Liver (tissue), 9 donors: Measurements from ENCODE around the gene PACSIN2. TPM values are rescaled to one million over a fixed set of nuclear protein-coding genes. Genes with fewer than 3 reads are reported as not detected.

Source experiments
- DNase-seq: peaks from one replicate; pipeline ENCODE4 v3.0.0-alpha.2; 2017; ENCODE audit warnings: low spot score
- H3K27ac ChIP-seq, 2 donors: one replicate each; pipeline ENCODE4 v1.7.0; 2013; ENCODE audit warnings: inconsistent platforms in 2 of 2, low read length in 2 of 2, control low read depth in 1 of 2, low read depth in 1 of 2, mild to moderate bottlenecking in 1 of 2
- H3K27me3 ChIP-seq, 4 donors: one replicate each; pipeline versions ENCODE4 v1.6.1 to v1.7.0; 2013; ENCODE audit warnings: low read length in 3 of 4, inconsistent platforms in 1 of 4, mild to moderate bottlenecking in 1 of 4, moderate library complexity in 1 of 4; ENCODE audit not compliant: control insufficient read depth in 4 of 4, insufficient read depth in 4 of 4
- H3K36me3 ChIP-seq, 4 donors: one replicate each; pipeline versions ENCODE4 v1.6.1 to v1.7.0; 2013; ENCODE audit warnings: low read length in 3 of 4, mild to moderate bottlenecking in 3 of 4, low read depth in 1 of 4, moderate library complexity in 1 of 4; ENCODE audit not compliant: control insufficient read depth in 4 of 4, insufficient read depth in 3 of 4
- H3K4me1 ChIP-seq, 4 donors: one replicate each; pipeline versions ENCODE4 v1.6.1 to v1.7.0; 2013; ENCODE audit warnings: low read length in 3 of 4, mild to moderate bottlenecking in 3 of 4, moderate library complexity in 1 of 4; ENCODE audit not compliant: control insufficient read depth in 4 of 4, insufficient read depth in 4 of 4
- H3K4me3 ChIP-seq, 3 donors: one replicate each; pipeline versions ENCODE4 v1.6.1 to v1.7.0; 2013; ENCODE audit warnings: low read length in 3 of 3, control low read depth in 1 of 3, low read depth in 1 of 3, mild to moderate bottlenecking in 1 of 3
- H3K9ac ChIP-seq, 2 donors: one replicate each; pipeline ENCODE4 v1.7.0; 2013; ENCODE audit warnings: low read length in 2 of 2, mild to moderate bottlenecking in 2 of 2, moderate library complexity in 2 of 2, control low read depth in 1 of 2, low read depth in 1 of 2
- H3K9me3 ChIP-seq, 4 donors: one replicate each; pipeline versions ENCODE4 v1.6.1 to v1.7.0; 2013; ENCODE audit warnings: low read length in 3 of 4; ENCODE audit not compliant: control insufficient read depth in 4 of 4
- ATF3 ChIP-seq: IDR thresholded peaks from 2 replicates; pipeline ENCODE4 v1.6.1; 2016; ENCODE audit warnings: antibody characterized with exemption
- EGR1 ChIP-seq, 2 donors: IDR thresholded peaks; 2 replicates each; pipeline ENCODE4 v1.6.1; 2016 to 2018; ENCODE audit warnings: antibody characterized with exemption in 2 of 2, low read depth in 2 of 2
- FOXA1 ChIP-seq: IDR thresholded peaks from 2 replicates; pipeline ENCODE4 v1.6.1; 2016; ENCODE audit warnings: antibody characterized with exemption
- FOXA2 ChIP-seq: IDR thresholded peaks from 2 replicates; pipeline ENCODE4 v1.6.1; 2016; ENCODE audit warnings: antibody characterized with exemption
- GABPA ChIP-seq, 2 donors: IDR thresholded peaks in 1 of 2; conservative IDR thresholded peaks in 1 of 2; 2 replicates each; pipeline ENCODE4 v1.6.1; 2016; ENCODE audit warnings: antibody characterized with exemption in 2 of 2, mild to moderate bottlenecking in 1 of 2, moderate library complexity in 1 of 2
- HNF4A ChIP-seq, 2 donors: conservative IDR thresholded peaks; 2 replicates each; pipeline ENCODE4 v1.6.1; 2016; ENCODE audit warnings: antibody characterized with exemption in 2 of 2, mild to moderate bottlenecking in 2 of 2
- HNF4G ChIP-seq: IDR thresholded peaks from 2 replicates; pipeline ENCODE4 v1.6.1; 2016; ENCODE audit warnings: antibody characterized with exemption
- JUND ChIP-seq, 2 donors: IDR thresholded peaks; 2 replicates each; pipeline ENCODE4 v1.6.1; 2016; ENCODE audit warnings: antibody characterized with exemption in 2 of 2
- MAX ChIP-seq: IDR thresholded peaks from 2 replicates; pipeline ENCODE4 v1.6.1; 2016; ENCODE audit warnings: antibody characterized with exemption
- NR2F2 ChIP-seq: IDR thresholded peaks from 2 replicates; pipeline ENCODE4 v1.6.1; 2016; ENCODE audit warnings: antibody characterized with exemption
- RAD21 ChIP-seq, 2 donors: IDR thresholded peaks; 2 replicates each; pipeline ENCODE4 v1.6.1; 2016; ENCODE audit warnings: antibody characterized with exemption in 2 of 2, mild to moderate bottlenecking in 2 of 2
- REST ChIP-seq: IDR thresholded peaks from 2 replicates; pipeline ENCODE4 v1.6.1; 2016; ENCODE audit warnings: antibody characterized with exemption, mild to moderate bottlenecking
- RXRA ChIP-seq, 2 donors: IDR thresholded peaks; 2 replicates each; pipeline ENCODE4 v1.6.1; 2017 to 2018; ENCODE audit warnings: antibody characterized with exemption in 2 of 2, mild to moderate bottlenecking in 1 of 2
- SP1 ChIP-seq: IDR thresholded peaks from 2 replicates; pipeline ENCODE4 v1.6.1; 2018; ENCODE audit warnings: antibody characterized with exemption, mild to moderate bottlenecking
- TAF1 ChIP-seq: conservative IDR thresholded peaks from 2 replicates; pipeline ENCODE4 v1.6.1; 2016; ENCODE audit warnings: antibody characterized with exemption, mild to moderate bottlenecking
- YY1 ChIP-seq: IDR thresholded peaks from 2 replicates; pipeline ENCODE4 v1.6.1; 2016; ENCODE audit warnings: antibody characterized with exemption, mild to moderate bottlenecking
- WGBS: extraction: QIAGEN DNeasy Blood & Tissue Kit; methylation state at CpG from one replicate; pipeline ENCODE4 v1.1.7; 2013; 5-methylcytosine and 5-hydroxymethylcytosine counted together
- polyA plus RNA-seq, 2 donors: library from polyadenylated mRNA; stranded (reverse) in 1 of 2; unstranded in 1 of 2; fragments of 200-250 nt in 1 of 2; fragments of >200 nt in 1 of 2; fragmentation: Nextera tagmentation in 1 of 2; extraction: Ambion mirVana in 1 of 2; gene quantifications; one replicate each; pipeline versions ENCODE4 v1.2.1 to v1.2.3, GENCODE V29; 2013 to 2015
- total RNA-seq, 2 donors: library from RNA; depleted of rRNA; stranded (reverse); fragments of >200 nt; gene quantifications; one replicate each; pipeline ENCODE4 v1.2.3, GENCODE V29; 2014
- TF ChIP-seq, protein P1 (sequence below): IDR thresholded peaks from 2 replicates; pipeline ENCODE4 v1.6.1; 2016; ENCODE audit warnings: antibody characterized with exemption
- TF ChIP-seq, protein P2 (sequence below): fragments of 150-350 bp; IDR thresholded peaks from 2 replicates; pipeline ENCODE4 v1.5.1; 2017; ENCODE audit warnings: improper control_type of control experiment, low read depth, low read length; ENCODE audit not compliant: missing input control
- donor health status: healthy.
- donor health status: healthy.
- donor health status: healthy.
- donor health status: healthy.
- donor health status: healthy.

Gene PACSIN2
- total and polyA plus RNA-seq, 4 donors, result 9.1 to 31.4 (median 17.0) TPM

GRCh38 chr22:42914511-42915076 lies 100.4 kb downstream of the PACSIN2 start:
- DNase-seq, result no peak
- no peak for TF ChIP-seq SP1
- TF ChIP-seq FOXA2, result no peak
- TF ChIP-seq, protein P1, sequence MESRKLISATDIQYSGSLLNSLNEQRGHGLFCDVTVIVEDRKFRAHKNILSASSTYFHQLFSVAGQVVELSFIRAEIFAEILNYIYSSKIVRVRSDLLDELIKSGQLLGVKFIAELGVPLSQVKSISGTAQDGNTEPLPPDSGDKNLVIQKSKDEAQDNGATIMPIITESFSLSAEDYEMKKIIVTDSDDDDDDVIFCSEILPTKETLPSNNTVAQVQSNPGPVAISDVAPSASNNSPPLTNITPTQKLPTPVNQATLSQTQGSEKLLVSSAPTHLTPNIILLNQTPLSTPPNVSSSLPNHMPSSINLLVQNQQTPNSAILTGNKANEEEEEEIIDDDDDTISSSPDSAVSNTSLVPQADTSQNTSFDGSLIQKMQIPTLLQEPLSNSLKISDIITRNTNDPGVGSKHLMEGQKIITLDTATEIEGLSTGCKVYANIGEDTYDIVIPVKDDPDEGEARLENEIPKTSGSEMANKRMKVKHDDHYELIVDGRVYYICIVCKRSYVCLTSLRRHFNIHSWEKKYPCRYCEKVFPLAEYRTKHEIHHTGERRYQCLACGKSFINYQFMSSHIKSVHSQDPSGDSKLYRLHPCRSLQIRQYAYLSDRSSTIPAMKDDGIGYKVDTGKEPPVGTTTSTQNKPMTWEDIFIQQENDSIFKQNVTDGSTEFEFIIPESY, result no peak
- Histone ChIP-seq H3K27ac (peak overlapping the region; percentile 22 to 59), H3K4me3 (no peak overlapping the region), H3K4me1 (peaks cover 10 to 41% (median 21%) of the 10 kb centered on the region in 4 donors), H3K27me3 (no peaks in the 10 kb centered on the region), H3K36me3 (peaks cover 0 to 5% (median 1%) of the 10 kb centered on the region in 4 donors), H3K9me3 (no peaks in the 10 kb centered on the region), H3K9ac (no peak overlapping the region)
- 94% methylated on average over 6 of the region's 6 CpGs for WGBS

DNA sequence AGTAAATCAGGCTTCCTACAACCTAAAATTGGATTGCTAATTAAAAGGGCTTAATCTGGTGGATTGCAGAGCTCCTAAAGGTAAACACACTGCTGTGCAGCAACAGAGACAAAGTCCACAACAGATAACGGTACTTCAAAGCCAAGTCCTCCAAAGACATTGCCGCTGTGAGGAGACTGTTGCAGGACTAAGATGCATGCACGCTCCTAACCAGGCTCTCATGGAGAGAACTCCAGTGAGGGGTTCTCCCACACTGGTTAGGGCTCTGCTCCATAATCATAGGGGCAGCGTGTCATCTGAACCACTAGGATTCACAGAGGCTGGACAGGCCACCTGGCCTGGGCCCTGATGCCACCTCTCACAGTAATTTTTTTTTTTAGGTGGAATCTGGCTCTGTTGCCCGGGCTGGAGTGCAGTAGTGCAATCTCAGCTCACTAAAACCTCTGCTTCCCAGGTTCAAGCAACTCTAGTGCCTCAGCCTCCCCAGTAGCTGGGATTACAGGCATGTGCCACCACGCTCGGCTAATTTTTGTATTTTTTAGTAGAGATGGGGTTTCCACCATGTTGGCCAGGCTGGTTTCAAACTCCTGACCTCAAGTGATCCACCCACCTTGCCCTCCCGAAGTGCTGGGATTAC lies 101.0 kb downstream of the PACSIN2 start:
- no peak overlapping the region for H3K4me3 ChIP-seq
- H3K9me3 ChIP-seq, result no peaks in the 10 kb centered on the region
- peak overlapping the region; percentile 22 to 59 for H3K27ac ChIP-seq
- H3K9ac ChIP-seq, result no peak overlapping the region
- 39% methylated on average over 8 of the region's 8 CpGs for WGBS
- peaks cover 10 to 41% (median 21%) of the 10 kb centered on the region in 4 donors for H3K4me1 ChIP-seq
- no peak for DNase-seq
- H3K27me3 ChIP-seq, result no peaks in the 10 kb centered on the region
- H3K36me3 ChIP-seq, result peaks cover 0 to 11% (median 3%) of the 10 kb centered on the region in 4 donors
- TF ChIP-seq, protein P2, sequence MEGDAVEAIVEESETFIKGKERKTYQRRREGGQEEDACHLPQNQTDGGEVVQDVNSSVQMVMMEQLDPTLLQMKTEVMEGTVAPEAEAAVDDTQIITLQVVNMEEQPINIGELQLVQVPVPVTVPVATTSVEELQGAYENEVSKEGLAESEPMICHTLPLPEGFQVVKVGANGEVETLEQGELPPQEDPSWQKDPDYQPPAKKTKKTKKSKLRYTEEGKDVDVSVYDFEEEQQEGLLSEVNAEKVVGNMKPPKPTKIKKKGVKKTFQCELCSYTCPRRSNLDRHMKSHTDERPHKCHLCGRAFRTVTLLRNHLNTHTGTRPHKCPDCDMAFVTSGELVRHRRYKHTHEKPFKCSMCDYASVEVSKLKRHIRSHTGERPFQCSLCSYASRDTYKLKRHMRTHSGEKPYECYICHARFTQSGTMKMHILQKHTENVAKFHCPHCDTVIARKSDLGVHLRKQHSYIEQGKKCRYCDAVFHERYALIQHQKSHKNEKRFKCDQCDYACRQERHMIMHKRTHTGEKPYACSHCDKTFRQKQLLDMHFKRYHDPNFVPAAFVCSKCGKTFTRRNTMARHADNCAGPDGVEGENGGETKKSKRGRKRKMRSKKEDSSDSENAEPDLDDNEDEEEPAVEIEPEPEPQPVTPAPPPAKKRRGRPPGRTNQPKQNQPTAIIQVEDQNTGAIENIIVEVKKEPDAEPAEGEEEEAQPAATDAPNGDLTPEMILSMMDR, result no peak
- TF ChIP-seq EGR1 (IDR thresholded peaks at IDR 0.05; ENCODE audit: low read depth in 2 of 2) (peak in 1 of 2 donors; percentile 62), JUND (IDR thresholded peaks at IDR 0.05) (peak; percentile 66 to 80), MAX (peak; percentile 72), FOXA1 (peak; percentile 57), ATF3 (peak; percentile 58), RXRA (IDR thresholded peaks at IDR 0.05) (peak; percentile 62 to 85), YY1 (peak; percentile 77), REST (peak; percentile 54), RAD21 (IDR thresholded peaks at IDR 0.05) (peak; percentile 44 to 59), HNF4A (conservative IDR thresholded peaks at IDR 0.05) (peak; percentile 97 to 98), GABPA (IDR thresholded peaks at IDR 0.05 in 1 of 2, conservative IDR thresholded peaks at IDR 0.05 in 1 of 2) (peak in 1 of 2 donors; percentile 28), SP1 (peak; percentile 59), HNF4G (peak; percentile 94), TAF1 (no peak), NR2F2 (no peak), FOXA2 (peak; percentile 87)
- TF ChIP-seq, protein P1, result peak; percentile 75
